Measurements from ENCODE around the gene OR5AN1.

Gene OR5AN1

DNA sequence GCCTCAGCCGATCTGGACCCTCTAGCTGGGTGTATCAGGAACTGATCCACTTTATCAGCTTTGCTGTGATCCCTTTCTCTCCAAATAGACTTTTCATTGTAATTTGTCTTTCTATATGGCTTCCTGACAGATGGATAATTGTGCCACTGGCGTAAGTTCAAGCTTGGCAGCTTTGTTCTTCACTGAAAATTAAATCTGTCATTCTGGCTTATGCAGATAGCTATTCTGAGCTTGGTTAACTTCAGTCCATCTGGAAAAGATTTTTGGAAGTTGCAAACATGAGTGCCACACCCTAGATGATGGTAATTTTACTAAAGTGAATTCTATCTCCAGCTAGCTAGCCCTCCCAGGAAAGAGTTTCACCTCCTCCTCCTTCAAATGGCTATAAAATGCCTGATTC lies 59.5 kb downstream of the OR5AN1 start:
- H4K91ac ChIP-seq (ENCODE audit: low read depth, low read length, poor library complexity): no peak overlapping the region
- no peak overlapping the region for H2AFZ ChIP-seq (ENCODE audit: low read length)
- no peaks in the 10 kb centered on the region for H3K4me1 ChIP-seq (ENCODE audit: control insufficient read depth in 2 of 2, insufficient read depth in 1 of 2, low read depth in 1 of 2, low read length in 2 of 2)
- no peak for DNase-seq (ENCODE audit: low spot score)
- no peaks in the 10 kb centered on the region for H3K36me3 ChIP-seq (replicated peaks in 1 of 2; ENCODE audit: control insufficient read depth in 2 of 2, insufficient read depth in 2 of 2, low read length in 2 of 2)
- H2BK120ac ChIP-seq (ENCODE audit: low read depth, low read length): no peak overlapping the region
- no peak overlapping the region for H2BK12ac ChIP-seq (ENCODE audit: low read length)
- H3K79me1 ChIP-seq (ENCODE audit: low read depth, low read length): no peaks in the 10 kb centered on the region
- H3K23ac ChIP-seq (ENCODE audit: low read depth, low read length, poor library complexity): no peak overlapping the region
- no peaks in the 10 kb centered on the region for H3K27me3 ChIP-seq (ENCODE audit: control insufficient read depth in 3 of 3, insufficient read depth in 3 of 3, low read depth in 1 of 3, low read length in 3 of 3)
- no CpG with 5 or more reads among the region's 2 CpGs for WGBS, 2 donors (ENCODE audit: extremely low coverage in 2 of 2, insufficient read length in 2 of 2, insufficient replicate concordance in 1 of 2)
- no peak overlapping the region for H3K18ac ChIP-seq (ENCODE audit: low read length)
- H3K14ac ChIP-seq (ENCODE audit: low read length): no peak overlapping the region
- H3K9me3 ChIP-seq (replicated peaks in 1 of 2; ENCODE audit: control insufficient read depth in 2 of 2, insufficient read depth in 1 of 2, low read depth in 1 of 2, low read length in 2 of 2): no peaks in the 10 kb centered on the region
- no peak overlapping the region for H3K27ac ChIP-seq (replicated peaks; ENCODE audit: low read length)
- H3K4ac ChIP-seq (ENCODE audit: low read length): no peak overlapping the region
- H2AK5ac ChIP-seq (ENCODE audit: low read depth, low read length): no peak overlapping the region
- H4K8ac ChIP-seq (ENCODE audit: low read depth, low read length): no peak overlapping the region
- H3K4me3 ChIP-seq (ENCODE audit: low read length in 2 of 2): no peak overlapping the region
- no peak overlapping the region for H3K4me2 ChIP-seq (ENCODE audit: insufficient read depth, low read length, poor library complexity, severe bottlenecking)
- no peak overlapping the region for H2BK5ac ChIP-seq (ENCODE audit: low read length)
- no peak overlapping the region for H2BK15ac ChIP-seq (ENCODE audit: low read length)
- H3K9ac ChIP-seq (ENCODE audit: low read depth, low read length, poor library complexity): no peak overlapping the region

All from neuronal stem cell (in vitro differentiated cells).